CD4-positive, alpha-beta T cell treated with Interleukin-1 beta for 1 hour (primary cell): ENCODE measurements around the gene CD7.
"Not testable (repeated sequence)": the region's sequence is repeated elsewhere in the genome, so short reads cannot be mapped to it uniquely, and the experiment has no call there.

Experiments
- DNase-seq, 2 donors: peaks; one replicate each; pipeline ENCODE4 v3.0.0-alpha.2; 2020 to 2022

CD7 gene

GRCh38 chr17:82317394-82318168 lies at the start of gene CD7:
Gene CD7 (minus strand): TSS chr17:82317608. CDS start chr17:82317495, 113 bp downstream.
- DNase-seq, result peak; percentile 73 to 76

GRCh38 chr17:82366749-82367148 lies 49.3 kb upstream of the CD7 start:
- no peak for DNase-seq

GRCh38 chr17:82365606-82366295 lies 48.3 kb upstream of the CD7 start:
- DNase-seq, result no peak

- DNase-seq, result no peak
Measured at GRCh38 chr17:82361885-82362633, 44.7 kb upstream of the CD7 start.

- not testable (repeated sequence) for DNase-seq
Measured at GRCh38 chr17:82359451-82360074, 42.2 kb upstream of the CD7 start.

DNA sequence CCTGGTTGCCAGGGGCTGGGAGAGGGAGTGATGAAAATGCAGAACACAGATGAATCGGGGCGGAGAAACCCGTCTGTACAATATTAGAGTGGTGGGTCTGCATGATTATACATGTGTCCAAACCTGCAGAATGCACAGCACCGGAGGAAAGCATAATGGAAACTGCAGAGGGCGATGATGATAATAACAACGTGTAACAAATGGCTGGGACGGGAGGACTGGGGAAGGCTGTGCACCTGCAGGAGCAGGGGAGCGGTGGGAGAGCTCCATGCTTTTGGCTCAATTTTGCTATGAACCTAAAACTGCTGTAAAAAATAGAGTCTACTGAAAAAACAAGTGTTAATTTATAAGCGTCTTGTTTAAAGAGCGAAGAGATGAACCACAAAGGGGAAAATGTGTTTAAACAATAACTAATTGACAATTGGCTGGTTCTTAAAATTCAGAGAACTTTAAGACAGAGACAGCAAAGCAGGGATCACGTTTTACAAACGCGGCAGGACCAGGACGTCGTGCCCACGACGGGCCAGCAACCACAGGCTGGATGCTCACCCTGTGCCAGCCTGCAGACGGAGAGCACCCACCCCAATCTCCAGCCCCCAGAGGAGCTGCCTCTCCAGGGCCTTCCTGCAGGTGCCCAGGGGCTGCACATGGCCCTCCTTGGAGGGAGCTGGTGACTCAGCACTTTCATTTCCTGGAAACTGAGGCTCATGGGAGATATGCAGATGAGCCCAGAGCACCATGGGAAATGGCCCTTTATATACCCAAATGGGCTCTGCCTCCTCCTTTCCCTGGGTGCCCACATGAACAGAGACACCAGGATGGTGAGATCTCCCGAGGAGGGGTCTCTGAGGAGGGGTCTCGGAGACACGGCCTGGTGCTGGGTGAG lies 41.3 kb upstream of the CD7 start, which contains the start of gene TEX19:
Gene TEX19, plus strand, starts transcription at position 783 of the 886 bp plus-strand sequence. CDS start 2,904 bp downstream, outside the sequence.
- no peak for DNase-seq

DNA sequence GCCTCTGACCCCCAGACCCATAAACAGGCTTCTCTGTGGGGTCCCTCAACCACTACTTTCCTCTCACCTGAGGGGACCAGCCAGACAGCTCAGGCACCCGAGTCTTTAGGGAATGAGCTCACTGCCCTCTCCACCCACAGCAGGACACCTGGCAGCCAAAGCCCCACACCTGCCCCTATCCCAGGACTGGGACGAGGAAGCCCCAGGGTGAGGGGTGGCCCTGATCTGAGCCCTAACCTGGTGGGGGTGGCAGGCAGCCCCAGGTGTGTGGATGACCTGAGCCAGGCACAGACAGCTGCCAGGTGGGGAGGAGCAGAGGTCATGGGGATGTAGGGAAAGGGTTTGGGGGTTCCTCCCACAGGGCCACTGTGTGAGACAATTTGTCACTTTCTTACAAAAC lies 40.0 kb upstream of the CD7 start:
- no peak for DNase-seq

- no peak for DNase-seq
Measured at GRCh38 chr17:82356845-82357355, 39.5 kb upstream of the CD7 start.

- DNase-seq, result no peak
Measured at GRCh38 chr17:82355770-82356427, 38.5 kb upstream of the CD7 start.

- DNase-seq, result no peak
Measured at GRCh38 chr17:82354804-82355308, 37.4 kb upstream of the CD7 start.

DNA sequence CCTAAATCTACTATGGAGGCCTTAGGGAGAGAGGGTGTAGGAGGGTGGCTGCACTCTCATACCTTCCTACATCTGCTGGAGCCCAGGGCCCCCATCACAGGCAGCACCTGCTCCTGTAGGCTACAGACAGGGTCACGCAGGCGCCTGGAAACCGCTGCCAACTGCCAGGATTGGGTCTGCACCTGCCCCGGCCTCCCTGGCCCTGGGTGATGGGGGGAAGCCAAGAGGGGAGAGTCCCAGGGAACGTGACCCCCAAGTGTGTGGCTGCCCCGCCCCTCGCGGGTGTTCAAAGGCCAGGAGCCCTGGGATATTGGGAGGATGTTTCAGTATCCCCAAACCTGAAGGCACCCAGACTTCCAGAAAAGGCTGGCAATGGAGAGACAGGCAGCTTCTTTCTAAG lies 36.1 kb upstream of the CD7 start:
- no peak for DNase-seq

DNA sequence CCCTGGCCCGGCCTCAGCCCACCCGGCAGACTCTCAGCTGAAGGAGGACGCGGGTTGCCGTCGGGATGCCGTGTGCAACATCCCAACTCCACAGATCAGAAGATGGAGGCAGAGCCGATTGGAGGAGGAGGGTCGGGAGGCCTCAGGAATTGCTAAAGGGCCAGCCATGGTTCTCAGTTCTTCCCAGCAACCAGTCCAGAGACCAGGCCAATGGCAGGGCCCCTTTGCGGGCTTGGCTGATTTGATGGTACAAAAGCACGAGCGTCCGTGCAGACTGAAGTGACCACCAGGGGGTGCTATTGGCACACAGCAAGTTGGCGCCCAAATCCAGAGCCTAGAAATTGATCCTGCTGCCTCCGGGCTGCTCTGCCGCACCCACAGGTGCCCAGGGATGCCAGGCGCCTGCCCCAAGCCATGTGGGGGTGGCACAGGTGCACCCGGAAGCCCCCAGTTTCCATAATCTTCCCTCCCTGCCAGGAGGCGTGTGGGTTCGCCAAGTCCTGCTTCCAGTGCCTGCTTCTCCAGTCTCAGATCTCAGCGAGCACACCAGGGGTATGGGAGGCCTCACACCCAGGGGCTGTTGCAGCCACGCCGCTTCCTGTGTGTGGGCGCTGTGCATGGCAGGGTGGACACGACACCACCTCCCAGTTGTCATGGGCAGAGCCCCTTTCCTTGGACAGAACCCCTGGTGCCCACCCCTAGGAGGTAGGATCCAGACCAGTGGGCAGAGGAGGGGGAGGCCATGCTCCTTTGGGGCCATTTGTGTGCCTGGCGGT lies 34.5 kb upstream of the CD7 start:
- peak; percentile 81 to 83 for DNase-seq

DNA sequence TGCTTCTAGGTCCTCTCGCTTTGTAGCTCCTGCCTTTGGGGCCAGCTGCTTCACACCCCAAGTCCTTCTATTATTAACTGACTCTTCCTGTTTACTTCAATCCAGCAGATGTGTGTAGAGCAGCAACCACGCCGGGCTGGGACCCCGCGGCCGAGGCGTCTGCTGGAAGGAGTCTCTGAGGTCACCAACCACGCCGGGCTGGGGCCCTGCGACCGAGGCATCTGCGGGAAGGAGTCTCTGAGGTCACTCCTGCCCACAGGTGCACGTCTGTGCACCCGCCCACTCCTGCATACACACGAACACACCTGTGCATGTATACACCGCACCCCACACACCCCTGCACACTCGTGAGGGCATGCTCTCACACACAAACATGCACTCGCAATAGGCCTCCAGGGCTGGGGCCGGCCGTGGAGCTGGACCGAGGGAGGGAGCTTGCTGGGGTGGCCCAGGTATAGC lies 33.9 kb upstream of the CD7 start:
- no peak for DNase-seq

GRCh38 chr17:82350182-82351030 lies 33.0 kb upstream of the CD7 start:
- DNase-seq, result peak; percentile 35 to 36

GRCh38 chr17:82349287-82349701 lies 31.9 kb upstream of the CD7 start:
- DNase-seq, result no peak

GRCh38 chr17:82348866-82349265 lies 31.5 kb upstream of the CD7 start:
- DNase-seq, result no peak

DNA sequence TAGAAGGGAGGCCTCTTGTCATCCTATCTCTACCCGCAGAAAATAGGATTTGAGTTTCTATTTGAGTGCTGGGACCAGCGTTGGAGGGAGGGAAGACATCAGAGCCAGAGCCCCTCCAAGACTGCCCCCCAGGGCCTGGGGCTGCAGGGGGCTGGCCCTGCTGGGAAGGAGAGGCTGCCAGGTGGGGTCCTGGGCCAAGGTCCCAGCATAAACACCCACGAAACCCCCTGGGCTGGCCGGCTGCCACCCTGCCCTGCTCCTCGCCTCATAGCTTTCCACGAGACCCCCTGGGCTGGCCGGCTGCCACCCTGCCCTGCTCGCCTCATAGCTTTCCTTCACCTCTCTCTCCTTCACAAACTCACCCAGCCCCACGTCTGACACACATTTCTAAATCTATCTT lies 31.0 kb upstream of the CD7 start:
- no peak for DNase-seq

GRCh38 chr17:82347994-82348393 lies 30.6 kb upstream of the CD7 start:
- not testable (repeated sequence) for DNase-seq
